Bronchial epithelial cell (primary cell): ENCODE measurements around the gene SP6. TPM values are rescaled to one million over a fixed set of nuclear protein-coding genes. Genes with fewer than 3 reads are reported as not detected.

Source experiments
- DNase-seq: peaks from one replicate; pipeline ENCODE4 v3.0.0-alpha.2; 2010; ENCODE audit warnings: low read depth
- FAIRE-seq: peaks from 2 replicates; lab custom pipeline; 2011; peaks lifted over from hg19 to GRCh38; lab: Jason Lieb, UNC
- H3K27me3 ChIP-seq: 2 replicates; pipeline ENCODE4 v1.5.1; 2011; ENCODE audit warnings: low read length; ENCODE audit not compliant: control insufficient read depth, insufficient read depth
- H3K36me3 ChIP-seq: 2 replicates; pipeline ENCODE4 v1.5.1; 2011; ENCODE audit warnings: low read length; ENCODE audit not compliant: control insufficient read depth, insufficient read depth
- H3K4me3 ChIP-seq: 2 replicates; pipeline ENCODE4 v1.5.1; 2011; ENCODE audit warnings: mild to moderate bottlenecking, low read depth, low read length, control low read depth
- CTCF ChIP-seq: IDR thresholded peaks from 2 replicates; pipeline ENCODE4 v1.5.1; 2011; ENCODE audit warnings: mild to moderate bottlenecking, moderate library complexity, low read length, control low read depth, inconsistent platforms; ENCODE audit not compliant: insufficient read depth, severe bottlenecking
- total RNA-seq: library from RNA; depleted of rRNA; stranded (reverse); fragments of >200 nt; gene quantifications from 2 replicates; pipeline ENCODE4 v1.2.1, GENCODE V29; 2014

Gene SP6
- total RNA-seq, 1 donor from 2014 or later, result 0.79 TPM

DNA sequence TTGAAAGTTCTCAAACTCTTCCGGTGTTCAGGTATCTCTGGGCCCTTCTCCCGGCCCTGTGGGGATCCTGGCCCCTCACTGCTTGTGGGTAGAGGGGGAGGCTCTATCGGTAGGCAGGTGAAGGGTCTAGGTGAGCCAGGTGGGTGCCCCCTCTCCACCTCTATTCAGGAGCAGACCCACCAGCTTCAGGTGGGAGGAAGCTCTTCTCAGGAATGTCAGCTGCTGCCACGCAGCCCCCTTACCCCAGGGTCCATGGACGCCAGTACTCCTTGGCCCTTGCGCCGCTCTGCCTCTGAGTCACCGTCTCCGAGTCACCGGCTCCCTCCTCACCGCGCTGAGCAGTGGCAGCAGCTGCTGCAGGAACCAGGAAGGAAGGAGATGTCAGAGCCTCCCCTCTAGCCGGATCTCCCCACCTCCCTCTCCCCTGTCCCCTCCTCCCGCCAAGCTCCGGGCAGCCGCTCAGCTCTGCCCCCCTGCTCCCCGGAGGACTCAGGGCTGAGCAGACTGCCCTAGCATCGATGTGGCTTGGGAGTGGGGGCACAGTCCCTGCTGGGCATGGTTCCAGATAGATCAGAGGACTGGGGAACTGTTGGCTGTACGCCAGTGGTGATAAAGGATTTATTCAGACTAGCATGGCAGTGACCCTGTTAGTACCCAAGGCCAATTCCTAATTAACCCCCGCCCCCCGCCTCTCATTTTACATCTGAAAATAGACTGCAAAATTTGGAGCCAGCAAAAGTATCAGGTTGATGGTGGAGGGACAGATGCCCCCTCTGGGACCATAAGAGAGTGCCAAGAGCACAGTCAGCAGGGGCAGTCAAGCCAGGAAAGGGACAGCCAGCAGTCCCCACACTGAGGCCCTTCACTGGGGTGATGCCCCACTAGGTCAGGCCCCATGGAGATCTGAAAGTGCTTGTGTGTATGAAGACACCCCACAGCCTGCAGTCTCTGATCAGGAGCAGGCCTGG lies 29.3 kb downstream of the SP6 start, which contains the start of gene OSBPL7:
Gene OSBPL7, minus strand, starts transcription at position 371 of the 968 bp plus-strand sequence. CDS start 1,516 bp downstream, outside the sequence.
- DNase-seq (peak; percentile 81), FAIRE-seq (no peak)
- Histone ChIP-seq H3K27me3 (no peaks in the 10 kb centered on the region), H3K4me3 (peak within 1 kb of the TSS; percentile 46), H3K36me3 (peaks cover 24% of the 10 kb centered on the region)
- no peak for TF ChIP-seq CTCF

GRCh38 chr17:47821031-47821423 lies 29.9 kb downstream of the SP6 start:
- Histone ChIP-seq H3K4me3 (peak overlapping the region; percentile 46), H3K27me3 (no peaks in the 10 kb centered on the region), H3K36me3 (peaks cover 19% of the 10 kb centered on the region)
- FAIRE-seq (no peak), DNase-seq (no peak)
- no peak for TF ChIP-seq CTCF

DNA sequence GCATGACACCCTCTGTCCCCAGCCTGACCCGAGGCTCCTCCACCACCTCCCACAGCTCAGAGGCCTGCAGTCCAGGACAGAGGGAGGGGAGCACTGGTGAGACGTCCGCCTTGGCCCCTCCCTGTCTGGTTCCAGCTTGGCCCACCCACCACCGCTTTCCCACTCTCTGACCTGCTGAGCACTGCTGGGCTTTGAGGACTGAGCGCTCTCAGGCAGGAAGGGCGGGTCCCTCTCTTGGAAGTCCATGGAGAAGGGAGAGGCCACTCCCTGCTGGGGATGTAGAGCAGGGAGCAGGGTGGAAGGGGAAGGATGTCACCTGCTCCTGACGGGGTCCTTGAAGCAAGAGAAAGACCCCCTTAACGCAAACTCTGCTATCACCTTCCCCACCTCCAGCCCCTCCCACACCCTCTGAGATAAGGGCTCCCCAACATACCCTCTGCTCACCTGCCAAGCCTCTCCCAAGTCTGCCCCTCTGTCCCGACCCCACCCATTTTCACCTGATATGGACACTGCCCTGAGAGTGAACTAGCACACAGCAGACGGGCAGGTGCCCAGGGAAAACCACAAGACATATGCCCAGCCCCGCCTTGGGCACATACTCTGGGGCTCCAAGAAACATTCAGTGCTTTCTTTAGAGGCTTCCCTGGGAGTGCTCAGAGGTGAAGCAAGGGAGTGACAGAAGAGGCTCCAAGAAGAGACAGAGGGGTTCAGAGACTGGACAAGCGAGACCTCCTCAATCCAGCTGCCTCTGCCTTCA lies 30.8 kb downstream of the SP6 start:
- Histone ChIP-seq H3K27me3 (no peaks in the 10 kb centered on the region), H3K4me3 (no peak overlapping the region), H3K36me3 (peaks cover 22% of the 10 kb centered on the region)
- DNase-seq (no peak), FAIRE-seq (no peak)
- no peak for TF ChIP-seq CTCF

DNA sequence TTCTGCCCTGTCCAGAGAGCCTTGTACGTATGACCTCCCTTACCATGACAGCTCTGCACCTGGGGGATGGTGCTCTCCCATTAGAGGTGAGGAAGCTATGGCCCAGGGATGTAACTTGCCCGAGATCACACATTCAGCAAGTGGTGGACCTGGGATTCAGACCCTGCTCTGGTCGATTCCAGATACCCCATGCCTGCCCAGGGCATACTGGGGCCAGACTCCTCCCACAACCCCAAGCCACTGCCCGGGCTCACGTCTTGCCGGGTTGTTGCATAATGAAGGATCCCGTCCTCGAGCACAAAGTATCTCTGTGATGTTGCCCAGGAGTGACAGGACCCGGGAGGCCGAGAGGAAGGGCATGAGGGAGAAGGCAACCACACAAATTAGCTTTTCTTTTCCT lies 31.5 kb downstream of the SP6 start:
- FAIRE-seq (no peak), DNase-seq (no peak)
- Histone ChIP-seq H3K4me3 (no peak overlapping the region), H3K27me3 (no peaks in the 10 kb centered on the region), H3K36me3 (peaks cover 22% of the 10 kb centered on the region)
- TF ChIP-seq CTCF, result no peak

DNA sequence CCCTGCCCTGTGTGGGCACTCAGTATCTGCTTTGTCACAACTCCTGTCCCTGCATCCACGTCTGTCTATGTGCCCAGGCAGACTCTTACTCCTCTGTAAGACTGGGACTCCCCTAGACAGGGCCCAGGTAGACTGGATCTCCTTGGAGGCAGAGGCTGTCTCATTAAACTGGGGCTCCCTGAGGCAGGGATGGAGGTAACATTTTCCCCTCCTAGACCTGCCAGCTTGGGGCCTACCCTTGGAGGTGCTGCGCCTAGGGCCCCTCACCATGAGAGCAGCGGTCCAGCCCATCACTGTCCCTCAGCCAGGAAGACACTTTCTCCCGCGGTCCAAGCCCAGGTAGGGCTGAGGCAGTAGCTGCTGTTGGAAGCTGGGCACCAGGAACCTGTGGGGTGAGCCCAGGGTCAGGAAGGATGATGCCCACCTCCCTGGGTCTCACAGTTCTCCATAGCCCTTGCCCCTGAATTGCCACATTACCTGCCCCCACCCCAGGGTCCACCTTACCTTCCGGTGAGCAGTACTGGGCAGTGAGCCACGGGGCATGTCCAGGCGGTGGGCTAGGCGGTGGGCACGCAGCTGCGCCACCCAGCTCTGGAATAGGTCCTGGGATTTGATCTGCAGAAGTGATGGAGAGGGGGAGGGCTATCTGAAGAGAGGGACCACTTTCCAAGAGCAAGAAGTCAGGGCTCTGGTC lies 32.8 kb downstream of the SP6 start:
- TF ChIP-seq CTCF, result no peak
- H3K36me3 ChIP-seq, result peaks cover 18% of the 10 kb centered on the region
- no peak for DNase-seq
- H3K4me3 ChIP-seq, result no peak overlapping the region
- no peaks in the 10 kb centered on the region for H3K27me3 ChIP-seq
- FAIRE-seq, result no peak
